Activated T-cell treated with anti-CD3 and anti-CD28 coated beads for 4 hours (primary cell): ENCODE data around the gene MSH6.

Experiments used
- DNase-seq: peaks from one replicate; pipeline ENCODE4 v3.0.0-alpha.2; 2020

MSH6 gene

GRCh38 chr2:47782381-47782670, 619 bp upstream of the MSH6 start:
- DNase-seq: no peak

GRCh38 chr2:47783486-47784351, 774 bp downstream of the MSH6 start:
- DNase-seq: peak; percentile 58

GRCh38 chr2:47784352-47784851, 1.5 kb downstream of the MSH6 start:
- DNase-seq: no peak

GRCh38 chr2:47785986-47786385, 3.0 kb downstream of the MSH6 start:
- DNase-seq: no peak

GRCh38 chr2:47796090-47796697, 13.2 kb downstream of the MSH6 start:
- DNase-seq: no peak

- no peak for DNase-seq
Measured at GRCh38 chr2:47798631-47799030, 15.7 kb downstream of the MSH6 start.

- no peak for DNase-seq
Measured at GRCh38 chr2:47799031-47799609, 16.2 kb downstream of the MSH6 start.

- no peak for DNase-seq
Measured at GRCh38 chr2:47801118-47801517, 18.2 kb downstream of the MSH6 start.

GRCh38 chr2:47803363-47803762, 20.4 kb downstream of the MSH6 start:
- DNase-seq: no peak

- no peak for DNase-seq
Measured at GRCh38 chr2:47803770-47804169, 20.8 kb downstream of the MSH6 start.

- DNase-seq: no peak
Measured at GRCh38 chr2:47805850-47806249, 22.9 kb downstream of the MSH6 start.

GRCh38 chr2:47808614-47809013, 25.7 kb downstream of the MSH6 start:
- no peak for DNase-seq

GRCh38 chr2:47809903-47810302, 27.0 kb downstream of the MSH6 start:
- no peak for DNase-seq

GRCh38 chr2:47810850-47811249, 27.9 kb downstream of the MSH6 start:
- DNase-seq: no peak

- no peak for DNase-seq
Measured at GRCh38 chr2:47811668-47812067, 28.7 kb downstream of the MSH6 start.

GRCh38 chr2:47815764-47816163, 32.8 kb downstream of the MSH6 start:
- DNase-seq: no peak

- DNase-seq: no peak
Measured at GRCh38 chr2:47818777-47819176, 35.8 kb downstream of the MSH6 start.

- no peak for DNase-seq
Measured at GRCh38 chr2:47819834-47820233, 36.9 kb downstream of the MSH6 start.

GRCh38 chr2:47822518-47822917, 39.6 kb downstream of the MSH6 start:
- no peak for DNase-seq

- DNase-seq: no peak
Measured at GRCh38 chr2:47833516-47833968, 50.6 kb downstream of the MSH6 start.

- DNase-seq: no peak
Measured at GRCh38 chr2:47838249-47838648, 55.3 kb downstream of the MSH6 start.

- no peak for DNase-seq
Measured at GRCh38 chr2:47838686-47839085, 55.7 kb downstream of the MSH6 start.

GRCh38 chr2:47842846-47843245, 59.9 kb downstream of the MSH6 start:
- DNase-seq: no peak

GRCh38 chr2:47843407-47843806, 60.5 kb downstream of the MSH6 start:
- no peak for DNase-seq
